ENCODE measurements around the gene DDX28.

DDX28 gene, protein sequence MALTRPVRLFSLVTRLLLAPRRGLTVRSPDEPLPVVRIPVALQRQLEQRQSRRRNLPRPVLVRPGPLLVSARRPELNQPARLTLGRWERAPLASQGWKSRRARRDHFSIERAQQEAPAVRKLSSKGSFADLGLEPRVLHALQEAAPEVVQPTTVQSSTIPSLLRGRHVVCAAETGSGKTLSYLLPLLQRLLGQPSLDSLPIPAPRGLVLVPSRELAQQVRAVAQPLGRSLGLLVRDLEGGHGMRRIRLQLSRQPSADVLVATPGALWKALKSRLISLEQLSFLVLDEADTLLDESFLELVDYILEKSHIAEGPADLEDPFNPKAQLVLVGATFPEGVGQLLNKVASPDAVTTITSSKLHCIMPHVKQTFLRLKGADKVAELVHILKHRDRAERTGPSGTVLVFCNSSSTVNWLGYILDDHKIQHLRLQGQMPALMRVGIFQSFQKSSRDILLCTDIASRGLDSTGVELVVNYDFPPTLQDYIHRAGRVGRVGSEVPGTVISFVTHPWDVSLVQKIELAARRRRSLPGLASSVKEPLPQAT

DNA sequence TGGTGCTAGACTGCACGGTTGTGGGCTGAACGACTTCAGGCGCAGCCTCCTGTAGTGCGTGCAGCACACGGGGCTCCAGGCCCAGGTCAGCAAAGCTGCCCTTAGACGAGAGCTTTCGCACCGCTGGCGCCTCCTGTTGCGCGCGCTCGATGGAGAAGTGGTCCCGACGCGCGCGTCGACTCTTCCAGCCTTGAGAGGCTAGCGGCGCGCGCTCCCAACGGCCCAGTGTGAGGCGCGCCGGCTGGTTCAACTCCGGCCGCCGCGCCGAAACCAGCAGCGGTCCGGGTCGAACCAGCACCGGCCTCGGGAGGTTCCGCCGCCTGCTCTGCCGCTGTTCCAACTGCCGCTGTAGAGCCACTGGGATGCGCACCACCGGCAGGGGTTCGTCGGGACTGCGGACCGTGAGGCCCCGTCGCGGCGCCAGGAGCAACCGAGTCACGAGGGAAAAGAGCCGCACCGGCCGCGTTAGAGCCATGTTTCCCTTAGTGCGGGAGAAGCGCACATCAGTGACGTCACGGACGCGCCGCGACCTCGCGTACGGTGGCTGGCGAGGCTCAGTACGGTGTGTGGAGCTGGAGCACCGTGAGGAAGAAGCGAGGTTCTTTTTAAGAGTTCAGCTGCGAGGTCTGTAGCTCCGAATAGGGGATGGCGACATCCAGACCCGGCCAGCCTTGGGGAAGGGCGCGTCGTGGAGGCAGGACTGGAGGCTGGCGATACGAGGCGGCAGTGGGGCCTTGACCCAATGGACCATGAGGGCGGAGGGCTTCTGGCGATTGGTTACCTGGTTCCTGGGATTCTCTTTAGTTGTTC, at the start of gene DDX28, which contains the start of gene DUS2:
TSS of gene DDX28 (minus strand) at position 505 of the 810 bp plus-strand sequence. CDS start at position 475, 30 bp downstream.
TSS of gene DUS2 (plus strand) at position 557 of the 810 bp plus-strand sequence. CDS start 14,740 bp downstream, outside the sequence.
- DNase-seq = peak; percentile 89

DNA sequence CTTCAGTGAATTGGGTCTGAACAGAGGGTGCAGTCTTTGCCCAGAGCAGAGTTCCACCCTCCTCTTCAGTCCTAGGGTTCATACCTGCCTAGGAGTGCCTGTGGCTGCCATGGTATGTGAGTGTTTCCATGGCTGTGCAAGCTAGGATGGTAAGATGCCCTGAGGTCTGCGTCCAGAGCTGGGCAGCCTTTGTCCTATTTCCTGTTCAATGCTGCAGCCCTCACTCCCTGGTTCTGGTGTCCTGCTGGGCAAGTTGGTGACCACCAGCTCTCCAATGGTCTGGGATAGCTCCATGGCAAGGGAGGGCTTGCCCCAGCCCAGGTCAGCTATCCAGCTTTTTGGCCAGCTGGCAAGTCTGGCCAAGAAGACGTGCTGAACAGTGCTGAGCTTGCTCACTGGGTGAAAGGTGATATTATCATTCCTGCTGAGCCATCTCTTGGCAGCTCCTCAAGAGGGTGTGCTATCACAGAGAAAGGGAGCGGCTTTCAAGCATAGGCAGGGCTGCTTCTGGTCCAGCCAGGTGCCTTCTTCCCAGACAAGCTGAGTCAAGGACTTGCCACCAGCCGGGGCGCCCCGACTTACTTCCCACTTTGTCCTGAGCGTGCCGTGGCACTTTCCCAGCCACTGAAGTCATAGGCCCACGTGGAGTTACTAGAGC, 49.1 kb upstream of the DDX28 start:
- DNase-seq = no peak

DNA sequence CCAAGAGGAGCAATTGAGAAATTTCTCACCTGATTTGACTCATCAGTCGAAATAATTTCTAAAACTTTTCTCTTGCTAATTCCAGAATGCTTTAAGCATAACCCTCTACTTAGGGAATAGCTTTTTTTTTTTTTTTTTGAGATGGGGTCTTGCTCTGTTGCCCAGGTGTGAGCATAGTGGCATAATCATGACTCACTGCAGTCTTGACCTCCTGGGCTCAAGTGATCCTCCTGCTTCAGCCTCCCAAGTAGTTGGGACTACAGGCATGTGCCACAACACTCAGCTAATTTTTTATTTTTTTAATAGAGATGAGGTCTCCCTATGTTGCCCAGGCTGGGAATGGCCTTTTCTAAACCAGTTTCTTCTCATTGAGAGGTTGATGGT, 48.5 kb upstream of the DDX28 start:
- no peak for DNase-seq

DNA sequence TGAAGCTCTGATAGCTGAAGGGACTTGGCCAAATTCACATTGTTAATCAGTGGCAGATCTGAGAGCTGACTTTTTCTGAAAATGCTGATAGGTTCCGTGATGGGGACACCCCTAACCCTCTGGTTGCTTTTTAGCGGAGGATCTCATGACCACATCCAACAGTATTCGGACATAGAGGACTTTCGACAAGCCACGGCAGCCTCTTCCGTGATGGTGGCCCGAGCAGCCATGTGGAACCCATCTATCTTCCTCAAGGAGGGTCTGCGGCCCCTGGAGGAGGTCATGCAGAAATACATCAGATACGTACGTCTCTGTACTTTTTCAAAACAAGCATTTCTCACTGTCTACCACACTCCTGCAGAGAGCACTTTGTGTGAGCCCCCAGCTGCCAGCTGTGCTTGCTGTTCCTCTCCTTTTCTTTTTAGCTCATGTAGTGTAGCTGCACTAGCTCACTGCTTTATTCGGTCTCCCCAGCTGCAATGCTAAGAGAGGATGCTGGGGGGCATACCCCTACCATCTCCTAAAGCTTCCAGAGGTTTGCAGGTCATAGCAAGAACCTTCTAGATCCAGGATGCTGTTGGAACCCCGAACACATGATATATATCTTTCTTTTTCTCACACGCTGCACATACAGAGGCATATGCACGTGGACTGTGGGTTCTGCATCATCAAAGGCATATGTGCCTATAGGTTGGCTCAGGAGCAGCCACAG, 47.9 kb upstream of the DDX28 start:
- DNase-seq = no peak

DNA sequence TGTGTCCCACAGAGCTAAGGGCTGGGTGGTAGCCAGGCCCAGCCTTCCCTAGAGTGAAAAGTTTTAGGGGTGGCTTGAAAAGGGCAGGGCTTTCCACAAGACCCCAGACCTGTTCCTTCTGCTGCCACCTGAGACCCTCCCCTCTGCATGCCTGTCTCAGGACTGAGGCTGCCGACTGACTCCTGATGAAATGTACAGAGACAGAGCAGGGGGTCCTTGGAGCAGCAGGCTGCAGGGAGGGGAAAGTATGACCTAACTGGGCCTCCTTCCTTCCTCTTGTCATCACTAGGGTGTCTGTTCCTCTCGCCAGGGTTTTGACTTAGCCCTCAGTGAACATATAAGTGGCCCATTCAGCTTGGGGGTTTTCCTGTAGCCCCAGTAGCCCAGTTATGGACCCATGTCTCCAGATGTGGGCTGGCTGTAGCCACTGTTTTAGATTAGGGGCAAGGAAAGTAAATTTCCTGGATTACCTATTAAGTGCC, 47.3 kb upstream of the DDX28 start:
- DNase-seq = no peak

DNA sequence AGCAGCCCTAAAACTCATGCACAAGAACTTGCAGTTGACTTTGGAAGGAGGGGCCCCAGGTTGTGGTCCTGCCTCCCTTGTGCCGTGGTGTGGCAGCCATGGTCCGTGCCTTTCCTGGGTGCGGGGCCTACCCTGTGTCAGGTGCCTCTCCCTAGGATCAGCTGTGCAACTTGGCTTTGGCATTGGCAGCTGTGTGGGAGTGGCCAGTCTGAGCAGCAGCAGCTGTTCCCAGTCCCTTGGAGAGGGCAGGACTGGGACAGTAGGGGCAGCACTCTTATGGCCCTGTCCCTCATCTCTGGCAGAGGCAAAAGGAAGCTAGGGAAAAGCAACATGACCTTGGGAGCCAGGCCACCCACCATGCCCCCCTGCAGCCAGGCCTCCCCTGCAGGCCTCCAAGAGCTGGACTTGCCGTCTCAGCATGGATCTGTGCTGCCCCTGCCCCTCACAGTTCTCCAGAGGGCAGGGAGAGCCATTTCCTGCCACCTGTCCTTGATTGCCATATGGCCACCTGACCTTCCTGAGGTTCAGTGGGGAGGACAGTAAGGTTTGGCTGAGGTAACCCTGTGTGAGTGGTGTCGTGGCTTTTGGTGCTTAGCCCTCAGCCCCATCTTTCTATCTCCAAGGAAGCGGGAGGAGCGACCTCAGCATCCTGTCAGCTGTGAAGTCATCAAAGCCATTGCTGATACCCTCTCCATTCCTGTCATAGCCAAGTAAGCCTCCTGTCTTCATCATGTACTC, 46.6 kb upstream of the DDX28 start:
- no peak for DNase-seq

DNA sequence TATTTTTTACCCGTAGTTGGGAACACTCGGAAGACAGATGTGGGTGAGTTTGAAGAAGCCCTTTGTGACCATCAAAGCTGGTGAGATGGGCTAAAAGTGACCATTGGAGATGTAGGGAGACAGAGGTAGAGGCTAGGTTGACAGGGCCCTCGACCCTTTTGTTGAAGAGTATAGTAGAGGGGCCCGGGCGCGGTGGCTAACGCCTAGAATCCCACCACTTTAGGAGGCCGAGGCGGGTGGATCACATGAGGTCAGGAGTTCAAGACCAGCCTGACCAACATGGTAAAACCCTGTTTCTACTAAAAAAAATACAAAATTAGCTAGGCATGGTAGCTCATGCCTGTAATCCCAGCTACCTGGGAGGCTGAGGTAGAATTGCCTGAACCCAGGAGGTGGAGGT, 45.9 kb upstream of the DDX28 start:
- DNase-seq = no peak

DNA sequence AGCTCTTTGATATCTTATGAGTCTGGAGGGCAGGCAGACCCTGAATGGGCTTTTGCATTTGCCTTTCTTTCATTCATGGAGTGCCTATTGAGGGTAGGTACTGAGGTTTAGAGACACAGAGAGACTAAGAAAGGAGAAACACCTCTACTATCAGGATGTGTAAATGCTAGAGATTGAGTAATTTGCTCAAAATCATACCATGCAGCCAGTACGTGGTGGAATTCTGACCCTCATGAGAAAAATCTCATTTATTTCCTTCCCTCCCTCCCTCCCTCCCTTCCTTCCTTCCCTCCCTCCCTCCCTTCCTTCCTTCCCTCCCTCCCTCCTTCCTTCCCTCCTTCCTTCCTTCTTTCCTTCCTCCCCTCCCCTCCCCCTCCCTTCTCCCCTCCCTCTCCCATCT, 43.7 kb upstream of the DDX28 start:
- no peak for DNase-seq

DNA sequence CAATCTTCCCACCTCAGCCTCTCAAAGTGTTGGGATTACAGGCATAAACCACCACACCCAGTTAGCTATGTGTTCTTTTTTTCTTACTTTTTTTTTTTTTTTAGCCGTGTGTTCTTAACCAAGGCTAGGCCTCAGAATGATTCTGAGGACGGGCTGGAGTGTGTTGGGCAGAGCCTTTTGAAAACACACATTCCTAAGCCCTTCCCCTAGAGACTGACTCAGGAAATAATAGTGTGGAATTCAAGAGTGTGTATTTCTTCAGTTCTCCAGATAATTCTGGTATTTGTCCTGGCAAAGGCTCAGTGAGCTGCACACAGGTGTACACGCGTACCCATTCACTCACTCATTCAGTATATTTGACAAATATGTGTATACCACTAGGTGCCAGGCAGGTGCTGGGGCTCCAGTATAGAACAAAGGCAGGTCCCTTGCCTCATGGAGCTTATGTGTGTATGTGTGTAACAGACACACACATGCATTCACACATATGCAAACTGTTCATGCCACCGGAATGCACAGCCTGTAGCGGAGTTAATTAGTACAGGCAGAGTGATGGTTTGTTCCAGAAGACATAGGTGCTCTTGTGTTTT, 42.8 kb upstream of the DDX28 start:
- DNase-seq = no peak

DNA sequence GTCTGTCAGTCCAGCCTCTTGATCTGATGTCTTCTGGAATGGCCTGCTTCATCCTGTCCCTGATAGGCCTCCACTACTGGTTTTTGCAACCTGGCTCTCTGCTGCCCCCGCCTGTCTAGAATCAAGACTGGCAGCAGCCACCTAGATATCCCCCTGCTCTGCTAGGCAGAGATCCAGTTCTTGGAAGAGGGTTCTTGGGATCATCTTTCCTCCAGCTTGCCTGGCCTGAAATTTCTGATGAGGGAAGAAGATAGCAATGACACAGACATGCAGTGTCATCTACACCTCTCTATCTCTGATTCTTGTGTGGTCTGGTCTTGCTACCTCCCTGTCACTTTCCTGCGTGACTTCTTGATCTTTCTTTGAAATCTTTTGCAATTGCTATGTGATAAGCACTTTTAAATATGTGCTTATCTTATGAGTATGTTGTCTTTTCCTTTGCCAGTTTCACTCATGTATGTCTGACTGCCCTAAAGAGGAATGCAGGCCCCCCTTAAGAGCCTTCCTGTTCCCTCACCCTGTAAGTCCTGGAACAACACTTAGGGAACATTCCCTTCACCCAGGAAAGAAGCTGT, 41.8 kb upstream of the DDX28 start:
- DNase-seq = peak; percentile 72

DNA sequence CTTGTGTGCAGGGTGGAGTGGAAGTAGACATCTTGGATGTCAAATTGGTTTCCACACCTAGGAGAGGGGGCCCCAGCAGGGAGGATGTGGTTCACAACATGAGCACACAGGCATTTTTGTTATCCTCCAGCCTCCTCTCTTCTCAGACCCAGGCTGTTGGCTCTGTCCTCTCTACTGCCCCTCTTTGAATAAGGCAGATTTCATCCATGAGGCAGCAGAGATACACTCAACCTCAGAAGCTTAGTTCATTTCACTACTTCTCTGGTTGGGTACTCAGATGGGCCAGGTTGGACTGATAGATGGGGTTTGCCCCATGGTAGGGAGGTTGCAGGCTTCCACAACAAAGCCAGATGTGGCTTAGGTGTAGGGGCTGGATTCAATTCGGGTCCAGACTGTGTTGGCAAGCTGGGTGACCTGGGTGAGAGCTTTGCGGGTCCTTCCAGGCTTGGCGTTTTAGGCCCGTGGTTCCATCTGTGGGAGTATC, 39.9 kb upstream of the DDX28 start:
- peak; percentile 29 for DNase-seq

DNA sequence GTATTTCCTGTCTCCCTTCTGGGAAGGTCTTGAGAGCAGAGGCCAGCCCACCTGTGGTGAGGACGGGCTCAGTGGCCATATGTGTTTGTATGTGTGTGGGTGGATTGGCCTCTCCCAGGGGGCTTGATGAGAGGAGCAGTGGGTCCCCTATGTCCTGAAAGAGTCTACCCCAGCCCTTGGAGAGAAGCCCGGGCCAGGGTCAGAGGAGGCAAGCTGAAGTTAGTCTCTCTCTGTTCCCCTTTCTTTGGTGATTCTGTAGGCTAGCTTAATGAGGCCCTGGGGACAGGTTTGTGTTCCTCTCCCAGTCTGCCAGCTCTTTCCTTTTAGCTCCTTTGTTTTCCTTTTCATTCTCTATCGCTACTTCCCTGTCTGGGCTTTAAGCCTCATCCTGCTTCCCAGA, 38.4 kb upstream of the DDX28 start:
- DNase-seq = no peak

DNA sequence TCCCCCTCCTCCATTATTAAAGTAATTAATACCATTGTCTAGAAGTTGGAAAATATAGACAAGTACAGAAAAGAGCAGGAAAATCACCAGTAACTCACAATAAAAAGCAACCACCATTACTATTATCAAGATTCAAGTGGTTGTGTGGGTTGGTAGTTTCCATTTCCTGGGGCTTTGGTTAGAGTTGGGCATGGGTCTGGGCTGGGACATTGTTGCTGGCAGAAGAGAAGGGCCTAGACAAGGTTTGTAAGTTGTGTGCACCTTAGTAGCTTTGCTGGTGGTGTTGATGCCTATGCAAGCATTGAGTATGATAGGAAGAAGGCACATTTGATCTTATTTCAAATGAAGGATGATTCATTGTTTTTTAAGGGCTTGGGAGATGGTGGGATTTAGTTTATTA, 36.8 kb upstream of the DDX28 start:
- no peak for DNase-seq

DNA sequence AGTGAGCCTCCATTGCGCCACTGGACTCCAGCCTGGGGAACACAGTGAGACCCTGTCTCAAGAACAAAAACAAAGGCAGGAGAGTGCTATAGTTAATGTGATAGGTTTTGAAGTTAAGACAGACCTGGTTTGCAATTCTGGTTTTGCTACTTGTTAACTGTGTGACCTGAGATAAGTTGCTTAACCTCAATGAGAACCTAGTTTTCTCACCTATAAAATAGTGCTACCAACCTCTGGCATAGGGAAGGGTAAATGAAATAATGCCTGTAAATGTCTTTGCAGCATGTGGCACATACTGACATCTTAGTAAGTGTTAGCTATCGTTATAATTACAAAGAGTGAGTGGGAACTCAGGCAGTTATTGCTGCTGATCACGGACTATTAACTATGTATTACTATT, 32.4 kb upstream of the DDX28 start:
- DNase-seq = no peak

DNA sequence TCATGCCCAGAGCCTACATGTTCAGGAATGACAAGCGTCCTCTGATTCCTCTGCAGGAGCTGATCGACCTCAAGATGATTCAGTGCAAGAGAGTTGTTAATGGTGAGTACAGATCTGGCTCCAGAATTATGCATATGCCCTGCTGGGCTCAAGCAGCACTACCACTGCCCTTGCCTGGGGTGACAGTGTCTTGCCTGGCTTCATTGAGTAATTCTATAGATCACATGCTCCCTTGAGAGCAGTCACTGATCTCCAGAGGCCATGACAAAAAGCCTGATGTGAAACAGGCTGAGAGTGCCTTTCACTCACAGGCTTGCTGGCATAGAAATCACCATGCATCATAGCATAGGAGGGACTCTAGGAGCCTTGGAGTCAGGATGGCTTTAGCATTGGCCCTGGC, 26.4 kb upstream of the DDX28 start:
- no peak for DNase-seq

DNA sequence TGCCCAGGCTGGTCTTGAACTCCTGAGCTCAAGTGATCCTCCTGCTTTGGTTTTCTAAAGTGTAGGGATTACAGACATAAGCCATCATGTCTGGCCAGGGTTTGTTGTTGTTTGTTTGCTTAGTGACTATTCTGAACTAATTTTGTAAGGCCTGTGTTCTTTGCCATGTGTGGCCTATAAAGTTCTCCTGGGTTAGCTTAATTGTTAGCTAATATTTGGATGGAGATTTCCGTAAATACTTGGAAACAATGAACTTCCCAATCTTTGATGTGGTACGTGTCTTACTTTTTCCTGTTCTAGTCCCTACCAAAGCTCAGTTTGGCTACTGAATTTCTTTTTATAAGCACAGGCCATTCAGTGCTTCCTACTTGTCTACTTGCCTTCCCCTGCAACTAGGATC, 25.0 kb upstream of the DDX28 start:
- DNase-seq = no peak

DNA sequence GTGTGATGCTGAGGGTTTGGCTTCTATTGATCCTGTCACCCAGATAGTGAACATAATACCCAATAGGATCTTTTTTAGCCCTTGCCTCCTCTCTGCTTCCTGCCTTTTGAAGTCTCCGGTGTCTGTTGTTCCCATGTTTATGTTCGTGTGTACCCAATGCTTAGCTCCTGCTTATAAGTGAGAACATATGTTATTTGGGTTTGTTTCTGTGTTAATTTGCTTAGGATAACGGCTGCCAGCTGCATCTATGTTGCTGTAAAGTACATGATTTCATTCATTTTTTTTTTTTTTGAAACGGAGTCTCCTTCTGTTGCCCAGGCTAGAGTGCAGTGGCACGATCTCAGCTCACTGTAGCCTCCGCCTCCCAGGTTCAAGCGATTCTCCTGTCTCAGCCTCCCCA, 23.1 kb upstream of the DDX28 start:
- no peak for DNase-seq

DNA sequence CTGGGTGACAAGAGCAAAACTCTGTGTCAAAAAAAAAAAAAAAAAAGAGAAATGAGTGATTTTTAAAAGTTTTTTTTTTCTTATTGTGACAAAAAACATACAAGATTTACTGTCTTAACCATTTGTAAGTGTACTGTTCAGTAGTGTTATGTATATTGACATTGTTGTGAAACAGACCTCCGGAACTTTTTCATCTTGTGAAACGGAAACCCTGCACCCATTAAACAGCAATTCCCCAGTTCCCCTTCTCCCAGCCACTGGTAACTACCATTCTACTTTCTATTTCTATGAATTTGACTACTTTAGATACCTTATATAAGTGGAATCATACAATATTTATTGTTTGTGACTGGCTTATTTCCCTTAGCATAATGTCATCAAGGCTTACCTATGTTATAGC, 18.8 kb upstream of the DDX28 start:
- no peak for DNase-seq

DNA sequence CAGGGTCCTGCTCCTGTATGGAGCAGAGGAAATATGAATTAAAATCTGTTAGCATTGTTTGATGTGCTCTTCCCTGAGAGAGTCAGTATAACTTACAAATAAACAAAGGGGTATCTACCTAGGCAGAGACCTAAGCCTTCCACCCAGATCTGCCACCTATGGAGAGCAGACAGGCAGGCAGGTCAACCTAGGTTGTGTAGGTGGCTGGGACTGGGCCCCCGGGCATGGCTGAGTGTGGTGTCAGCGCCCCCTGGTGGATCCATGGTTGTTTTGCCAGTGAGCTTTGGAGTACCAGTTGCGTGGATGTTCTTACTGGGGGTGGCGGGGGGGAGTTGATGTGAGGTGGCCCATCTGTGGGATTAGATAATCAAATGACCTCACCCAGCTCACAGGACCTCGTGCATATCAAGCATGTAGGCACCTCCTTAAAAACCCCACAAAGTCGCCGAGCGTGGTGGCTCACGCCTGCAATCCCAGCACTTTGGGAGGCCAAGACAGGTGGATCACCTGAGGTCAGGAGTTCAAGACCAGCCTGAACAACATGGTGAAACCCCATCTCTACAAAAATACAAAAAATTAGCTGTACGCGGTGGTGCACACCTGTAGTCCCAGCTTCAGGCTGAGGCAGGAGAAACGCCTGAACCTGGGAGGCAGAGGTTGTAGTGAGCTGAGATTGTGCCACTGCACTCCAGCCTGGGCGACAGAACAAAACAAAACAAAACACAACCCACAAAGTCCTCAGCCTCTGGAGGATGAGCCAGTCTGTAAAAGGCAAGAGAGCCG, 17.7 kb upstream of the DDX28 start:
- peak; percentile 87 for DNase-seq

All from CD4-positive, alpha-beta T cell treated with Interferon gamma for 1 hour (primary cell).